GM18502 (cell line): ENCODE results near the gene KRTAP23-1.

ENCODE experiments used
- ATAC-seq: cut with Tn5 transposase; IDR thresholded peaks from one replicate; pipeline ENCODE4 v1.9.1; 2021; ENCODE audit warnings: mild to moderate bottlenecking; ENCODE audit not compliant: unreplicated experiment, poor library complexity

The KRTAP23-1 gene

GRCh38 chr21:30348506-30348905 is at the start of gene KRTAP23-1:
Gene KRTAP23-1 (minus strand): TSS chr21:30348606. CDS start chr21:30348606, 0 bp downstream.
- no peak for ATAC-seq

GRCh38 chr21:30395731-30396130 is 47.3 kb upstream of the KRTAP23-1 start, which contains the start of gene KRTAP13-1:
Gene KRTAP13-1 (plus strand): TSS chr21:30396031. CDS start chr21:30396087, 56 bp downstream.
- ATAC-seq = no peak

GRCh38 chr21:30391492-30392025 is 43.2 kb upstream of the KRTAP23-1 start:
- ATAC-seq = no peak

- ATAC-seq = no peak
Observed at GRCh38 chr21:30382201-30382600, 33.8 kb upstream of the KRTAP23-1 start.

GRCh38 chr21:30372139-30372770 is 23.8 kb upstream of the KRTAP23-1 start, which contains the start of gene KRTAP13-2:
Gene KRTAP13-2 (minus strand): TSS chr21:30372271. CDS start chr21:30372213, 58 bp downstream.
- no peak for ATAC-seq

GRCh38 chr21:30355906-30356305 is 7.5 kb upstream of the KRTAP23-1 start:
- no peak for ATAC-seq

GRCh38 chr21:30354308-30355005 is 6.1 kb upstream of the KRTAP23-1 start:
- ATAC-seq = no peak

- ATAC-seq = no peak
Observed at GRCh38 chr21:30351534-30351933, 3.1 kb upstream of the KRTAP23-1 start.

- ATAC-seq = no peak
Observed at GRCh38 chr21:30349572-30349971, 1.2 kb upstream of the KRTAP23-1 start.

- no peak for ATAC-seq
Observed at GRCh38 chr21:30345014-30345413, 3.4 kb downstream of the KRTAP23-1 start.

- ATAC-seq = no peak
Observed at GRCh38 chr21:30340714-30341573, 7.5 kb downstream of the KRTAP23-1 start.

- ATAC-seq = no peak
Observed at GRCh38 chr21:30338717-30339116, 9.7 kb downstream of the KRTAP23-1 start.

GRCh38 chr21:30337772-30338171 is 10.6 kb downstream of the KRTAP23-1 start:
- ATAC-seq = no peak

GRCh38 chr21:30337276-30337744 is 11.1 kb downstream of the KRTAP23-1 start, which contains the start of gene KRTAP27-1:
Gene KRTAP27-1 (minus strand): TSS chr21:30337694. CDS start chr21:30337668, 26 bp downstream.
- no peak for ATAC-seq

- no peak for ATAC-seq
Observed at GRCh38 chr21:30336596-30336995, 11.8 kb downstream of the KRTAP23-1 start.

GRCh38 chr21:30333736-30334135 is 14.7 kb downstream of the KRTAP23-1 start:
- ATAC-seq = no peak

- ATAC-seq = no peak
Observed at GRCh38 chr21:30332681-30333080, 15.7 kb downstream of the KRTAP23-1 start.

- ATAC-seq = no peak
Observed at GRCh38 chr21:30329203-30329875, 19.1 kb downstream of the KRTAP23-1 start.

GRCh38 chr21:30326390-30326789 is 22.0 kb downstream of the KRTAP23-1 start:
- no peak for ATAC-seq

- ATAC-seq = no peak
Observed at GRCh38 chr21:30320215-30320614, 28.2 kb downstream of the KRTAP23-1 start, which contains the start of gene KRTAP26-1. Gene KRTAP26-1 (minus strand): TSS chr21:30320315. CDS start chr21:30320035, 280 bp downstream.
